Stimulated activated CD4-positive, alpha-beta T cell treated with anti-CD3 and anti-CD28 coated beads, TNF-alpha, amount 100 ng/mL, for 4 hours (primary cell): ENCODE measurements around the gene EML1.
"Not testable (repeated sequence)": the region's sequence is repeated elsewhere in the genome, so short reads cannot be mapped to it uniquely, and the experiment has no call there.

Source experiments
- DNase-seq, 3 experiments: peaks; one replicate each; pipeline ENCODE4 v3.0.0-alpha.2; 2020; ENCODE audit warnings: low read depth in 3 of 3

The EML1 gene

GRCh38 chr14:99937475-99938244 lies 144.4 kb downstream of the EML1 start:
- DNase-seq, result no peak

- DNase-seq, result no peak
Observed at GRCh38 chr14:99938376-99938775, 145.2 kb downstream of the EML1 start.

GRCh38 chr14:99938896-99939295 lies 145.7 kb downstream of the EML1 start:
- DNase-seq, result no peak

- no peak for DNase-seq
Observed at GRCh38 chr14:99939421-99939820, 146.2 kb downstream of the EML1 start.

GRCh38 chr14:99940064-99940463 lies 146.9 kb downstream of the EML1 start:
- DNase-seq, result no peak

GRCh38 chr14:99941211-99941610 lies 148.0 kb downstream of the EML1 start:
- no peak for DNase-seq

- no peak for DNase-seq
Observed at GRCh38 chr14:99943620-99944019, 150.4 kb downstream of the EML1 start.

- no peak for DNase-seq
Observed at GRCh38 chr14:99944241-99944651, 151.0 kb downstream of the EML1 start.

- no peak for DNase-seq
Observed at GRCh38 chr14:99945732-99946651, 152.8 kb downstream of the EML1 start.

GRCh38 chr14:99946652-99947489 lies 153.7 kb downstream of the EML1 start:
- peak in 2 of 3 experiments; percentile 23 for DNase-seq

- no peak for DNase-seq
Observed at GRCh38 chr14:99947695-99948094, 154.5 kb downstream of the EML1 start.

- DNase-seq, result not testable (repeated sequence)
Observed at GRCh38 chr14:99949011-99949732, 156.0 kb downstream of the EML1 start.

GRCh38 chr14:99950181-99950580 lies 157.0 kb downstream of the EML1 start:
- DNase-seq, result no peak

GRCh38 chr14:99951085-99951484 lies 157.9 kb downstream of the EML1 start:
- DNase-seq, result no peak

- no peak for DNase-seq
Observed at GRCh38 chr14:99952039-99952438, 158.8 kb downstream of the EML1 start.

- no peak for DNase-seq
Observed at GRCh38 chr14:99952453-99952852, 159.2 kb downstream of the EML1 start.

GRCh38 chr14:99955826-99956455 lies 162.7 kb downstream of the EML1 start:
- DNase-seq, result no peak

- no peak for DNase-seq
Observed at GRCh38 chr14:99958380-99958779, 165.2 kb downstream of the EML1 start.

- DNase-seq, result no peak
Observed at GRCh38 chr14:99961826-99962518, 168.8 kb downstream of the EML1 start.

GRCh38 chr14:99964979-99965378 lies 171.8 kb downstream of the EML1 start:
- no peak for DNase-seq
